Loucy (cell line): ENCODE data around the gene SBF2.

Source experiments
- H2AFZ ChIP-seq: fragments of 200-600 bp; sonication (generic); 2 replicates; pipeline ENCODE4 v1.6.0; 2016; ENCODE audit warnings: antibody characterized with exemption, mild to moderate bottlenecking, low read length, moderate library complexity
- H3F3A ChIP-seq: fragments of 200-600 bp; 2 replicates; pipeline ENCODE4 v1.6.0; 2016; ENCODE audit warnings: antibody characterized with exemption, low read depth, mild to moderate bottlenecking
- H3K27me3 ChIP-seq: fragments of 200-600 bp; sonication (generic); 2 replicates; pipeline ENCODE4 v1.6.1; 2014; ENCODE audit warnings: low read length, mild to moderate bottlenecking; ENCODE audit not compliant: insufficient read depth, poor library complexity, severe bottlenecking
- H3K36me3 ChIP-seq: fragments of 200-600 bp; sonication (generic); 2 replicates; pipeline ENCODE4 v1.6.1; 2016; ENCODE audit warnings: low read length; ENCODE audit not compliant: insufficient read depth
- H3K4me1 ChIP-seq: fragments of 200-600 bp; sonication (generic); 2 replicates; pipeline ENCODE4 v1.5.1; 2014; ENCODE audit warnings: low read length, mild to moderate bottlenecking; ENCODE audit not compliant: insufficient read depth, poor library complexity, severe bottlenecking
- H3K4me2 ChIP-seq: fragments of 200-600 bp; sonication (generic); 2 replicates; pipeline ENCODE4 v1.6.0; 2014; ENCODE audit warnings: antibody characterized with exemption, low read length, low read depth, mild to moderate bottlenecking; ENCODE audit not compliant: poor library complexity, severe bottlenecking
- H3K4me3 ChIP-seq: fragments of 200-600 bp; sonication (generic); 2 replicates; pipeline ENCODE4 v1.5.1; 2014; ENCODE audit warnings: low read length, mild to moderate bottlenecking, mixed read lengths; ENCODE audit not compliant: poor library complexity, severe bottlenecking
- H3K79me2 ChIP-seq: fragments of 200-600 bp; sonication (generic); 2 replicates; pipeline ENCODE4 v1.6.1; 2014; ENCODE audit warnings: low read length; ENCODE audit not compliant: insufficient read depth
- H3K9ac ChIP-seq: fragments of 200-600 bp; sonication (generic); 2 replicates; pipeline ENCODE4 v1.6.0; 2014; ENCODE audit warnings: mild to moderate bottlenecking, low read depth, low read length, moderate library complexity; ENCODE audit not compliant: poor library complexity, severe bottlenecking
- H3K9me2 ChIP-seq: fragments of 200-600 bp; sonication (generic); replicated peaks from 2 replicates; pipeline ENCODE4 v1.6.1; 2016; ENCODE audit warnings: low read depth, low read length, mixed read lengths
- H3K9me3 ChIP-seq: fragments of 200-600 bp; sonication (generic); 2 replicates; pipeline ENCODE4 v1.6.1; 2014; ENCODE audit warnings: mild to moderate bottlenecking, antibody characterized with exemption, low read length, low read depth; ENCODE audit not compliant: insufficient read depth
- H4K20me1 ChIP-seq: fragments of 200-600 bp; sonication (generic); 2 replicates; pipeline ENCODE4 v1.6.0; 2014; ENCODE audit warnings: antibody characterized with exemption, low read length, mild to moderate bottlenecking; ENCODE audit not compliant: insufficient read depth, poor library complexity, severe bottlenecking
- CTCF ChIP-seq: fragments of 200-600 bp; sonication (generic); conservative IDR thresholded peaks from 2 replicates; pipeline ENCODE4 v1.5.1; 2014; ENCODE audit warnings: mild to moderate bottlenecking, antibody characterized with exemption, low read length
- EZH2phosphoT487 ChIP-seq: fragments of 200-600 bp; IDR thresholded peaks from 2 replicates; pipeline ENCODE4 v1.6.1; 2018; ENCODE audit warnings: antibody characterized with exemption, mild to moderate bottlenecking, moderate library complexity, borderline replicate concordance

The SBF2 gene

DNA sequence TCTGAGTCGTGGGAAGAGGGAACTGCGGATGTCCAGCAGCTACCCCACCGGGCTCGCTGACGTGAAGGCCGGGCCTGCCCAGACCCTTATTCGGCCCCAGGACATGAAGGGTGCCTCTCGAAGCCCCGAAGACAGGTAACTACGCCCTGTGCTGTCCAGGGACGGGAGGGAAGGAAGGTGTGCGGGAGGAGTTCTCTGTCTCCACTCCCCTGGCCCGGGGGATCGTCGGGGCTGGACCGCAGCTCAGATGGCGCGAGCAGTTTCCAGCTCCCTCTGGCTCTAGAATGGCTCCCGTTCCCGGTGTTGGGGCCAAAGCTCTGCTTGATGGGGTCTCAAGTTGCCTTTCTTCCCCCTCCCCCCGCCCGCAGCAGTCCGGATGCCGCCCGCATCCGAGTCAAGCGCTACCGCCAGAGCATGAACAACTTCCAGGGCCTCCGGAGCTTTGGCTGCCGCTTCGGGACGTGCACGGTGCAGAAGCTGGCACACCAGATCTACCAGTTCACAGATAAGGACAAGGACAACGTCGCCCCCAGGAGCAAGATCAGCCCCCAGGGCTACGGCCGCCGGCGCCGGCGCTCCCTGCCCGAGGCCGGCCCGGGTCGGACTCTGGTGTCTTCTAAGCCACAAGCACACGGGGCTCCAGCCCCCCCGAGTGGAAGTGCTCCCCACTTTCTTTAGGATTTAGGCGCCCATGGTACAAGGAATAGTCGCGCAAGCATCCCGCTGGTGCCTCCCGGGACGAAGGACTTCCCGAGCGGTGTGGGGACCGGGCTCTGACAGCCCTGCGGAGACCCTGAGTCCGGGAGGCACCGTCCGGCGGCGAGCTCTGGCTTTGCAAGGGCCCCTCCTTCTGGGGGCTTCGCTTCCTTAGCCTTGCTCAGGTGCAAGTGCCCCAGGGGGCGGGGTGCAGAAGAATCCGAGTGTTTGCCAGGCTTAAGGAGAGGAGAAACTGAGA is 12.2 kb upstream of the SBF2 start:
- Histone ChIP-seq H3K4me2 (peak overlapping the region; percentile 93), H3K36me3 (no peaks in the 10 kb centered on the region), H3K9me3 (no peaks in the 10 kb centered on the region), H3K9me2 (no peaks in the 10 kb centered on the region), H3K4me1 (peaks cover 52% of the 10 kb centered on the region), H3K4me3 (peak overlapping the region; percentile 83), H3K9ac (peak overlapping the region; percentile 57), H3K79me2 (peaks cover 42% of the 10 kb centered on the region; the same call in 1 of the 2 replicates), H4K20me1 (no peaks in the 10 kb centered on the region), H3F3A (0 out of 2 replicates have a peak, but pooled peaks cover 6% of the 10 kb centered on the region), H2AFZ (peak overlapping the region; percentile 94), H3K27me3 (peaks cover 45% of the 10 kb centered on the region)
- TF ChIP-seq CTCF (no peak), EZH2phosphoT487 (no peak)

- TF ChIP-seq EZH2phosphoT487: no peak
- Histone ChIP-seq H3K9me2 (no peaks in the 10 kb centered on the region), H3K4me1 (peaks cover 48% of the 10 kb centered on the region), H3K36me3 (no peaks in the 10 kb centered on the region), H3K9me3 (no peaks in the 10 kb centered on the region), H2AFZ (peak overlapping the region; percentile 94), H3K4me3 (peak overlapping the region; percentile 83), H3K9ac (peak overlapping the region; percentile 57), H3K79me2 (peaks cover 42% of the 10 kb centered on the region; the same call in 1 of the 2 replicates), H3K4me2 (peak overlapping the region; percentile 93), H3F3A (0 out of 2 replicates have a peak, but pooled peaks cover 6% of the 10 kb centered on the region), H4K20me1 (no peaks in the 10 kb centered on the region), H3K27me3 (peaks cover 54% of the 10 kb centered on the region)
These were observed 11.4 kb upstream of the SBF2 start for GRCh38 chr11:10305262-10305963.

DNA sequence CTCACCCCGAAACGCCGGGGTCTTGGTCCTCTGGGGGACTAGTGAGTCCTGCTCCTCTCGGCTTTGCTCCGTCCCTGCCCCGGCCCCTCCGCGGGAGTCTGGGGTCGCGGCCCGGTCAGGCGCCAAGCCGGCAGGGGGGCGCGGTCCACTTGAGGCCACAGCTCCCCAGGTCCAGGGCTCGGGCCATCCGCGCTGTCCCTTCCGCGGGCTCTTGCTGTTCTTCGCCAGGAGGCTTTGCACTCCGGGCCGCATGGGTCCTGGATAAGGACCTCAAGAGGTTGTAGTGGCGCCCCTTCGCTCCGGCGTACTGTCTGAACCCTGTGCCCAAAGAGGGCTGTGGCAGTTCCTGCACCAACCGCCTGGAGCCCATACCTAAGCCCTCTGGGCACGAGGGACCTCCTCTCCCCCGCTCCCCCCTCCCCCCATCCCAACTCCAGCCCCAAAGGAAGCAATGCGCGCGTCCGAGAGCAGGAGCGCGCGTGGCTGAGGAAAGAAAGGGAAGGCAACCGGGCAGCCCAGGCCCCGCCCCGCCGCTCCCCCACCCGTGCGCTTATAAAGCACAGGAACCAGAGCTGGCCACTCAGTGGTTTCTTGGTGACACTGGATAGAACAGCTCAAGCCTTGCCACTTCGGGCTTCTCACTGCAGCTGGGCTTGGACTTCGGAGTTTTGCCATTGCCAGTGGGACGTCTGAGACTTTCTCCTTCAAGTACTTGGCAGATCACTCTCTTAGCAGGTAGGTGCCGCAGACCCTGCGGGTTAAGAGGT is 10.7 kb upstream of the SBF2 start, which contains the start of gene ADM:
ADM (plus strand) TSS at position 579 of the 767 bp plus-strand sequence. CDS start 628 bp downstream, outside the sequence.
- Histone ChIP-seq H3K9me3 (no peaks in the 10 kb centered on the region), H3K9me2 (no peaks in the 10 kb centered on the region), H4K20me1 (no peaks in the 10 kb centered on the region), H3K4me1 (peaks cover 41% of the 10 kb centered on the region), H3K79me2 (peaks cover 37% of the 10 kb centered on the region; the same call in 1 of the 2 replicates), H3K27me3 (peaks cover 59% of the 10 kb centered on the region), H3K36me3 (no peaks in the 10 kb centered on the region), H3K4me3 (peak within 1 kb of the TSS; percentile 83), H3K4me2 (peak within 1 kb of the TSS; percentile 93), H2AFZ (peak within 1 kb of the TSS; percentile 94), H3K9ac (peak within 1 kb of the TSS; percentile 57), H3F3A (0 out of 2 replicates have a peak, but pooled peaks cover 6% of the 10 kb centered on the region)
- TF ChIP-seq EZH2phosphoT487 (no peak), CTCF (peak; percentile 64)
